GM12878 (cell line): ENCODE data around the gene LILRB4. TPM values are rescaled to one million over a fixed set of nuclear protein-coding genes. Genes with fewer than 3 reads are reported as not detected.

Experiments used
- ATAC-seq: fragments of 200-7000 bp; cut with Tn5 transposase; 3 replicates; pipeline ENCODE4 v1.9.1; 2020; ENCODE audit warnings: mild to moderate bottlenecking, moderate library complexity
- BruUV-seq: library from RNA; stranded (reverse); fragments of 400-500 nt; replicated peaks from 2 replicates; lab custom pipeline; 2021; lab: Mats Ljungman, UMichigan
- CTCF ChIA-PET: fragments of 300-600 bp; sonication (Branson Sonifier 250); formaldehyde crosslinking; extraction: SDS; loops from one replicate; lab custom pipeline; 2021; ENCODE audit warnings: inconsistent platforms; lab: Yijun Ruan, JAX
- POLR2A ChIA-PET: fragments of 350-600 bp; formaldehyde crosslinking; extraction: SDS; loops from one replicate; lab custom pipeline; 2021; ENCODE audit warnings: inconsistent platforms; lab: Charles Lee
- RAD21 ChIA-PET: fragments of 300-600 bp; sonication (Branson Sonifier 250); formaldehyde crosslinking; loops from one replicate; lab custom pipeline; 2023; ENCODE audit warnings: antibody characterized with exemption; ENCODE audit not compliant: unreplicated experiment; lab: Charles Lee
- SMC1A ChIA-PET: fragments of 300-600 bp; sonication (Branson Sonifier 250); formaldehyde crosslinking; loops from one replicate; lab custom pipeline; 2023; ENCODE audit not compliant: unreplicated experiment, uncharacterized antibody; lab: Charles Lee
- DNase-seq: peaks from one replicate; pipeline ENCODE4 v3.0.0-alpha.2; 2011; ENCODE audit warnings: low read depth, low spot score
- FAIRE-seq: peaks from 3 replicates; lab custom pipeline; 2011; peaks lifted over from hg19 to GRCh38; lab: Jason Lieb, UNC
- H2AFZ ChIP-seq: 2 replicates; pipeline ENCODE4 v1.6.0; 2011; ENCODE audit warnings: low read depth, low read length, control low read depth; ENCODE audit not compliant: control insufficient read depth
- H3K27ac ChIP-seq: 2 replicates; pipeline ENCODE4 v1.5.1; 2011; ENCODE audit warnings: control low read depth; ENCODE audit not compliant: control insufficient read depth, insufficient read depth
- H3K27me3 ChIP-seq, 2 experiments: replicated peaks in 1 of 2; 2 replicates each; pipeline versions ENCODE4 v1.6.0 to v1.6.1; 2011; ENCODE audit warnings: low read length in 1 of 2; ENCODE audit not compliant: control insufficient read depth in 2 of 2, insufficient read depth in 2 of 2
- H3K36me3 ChIP-seq, 2 experiments: 2 replicates each; pipeline ENCODE4 v1.5.1; 2011; ENCODE audit warnings: low read length in 1 of 2; ENCODE audit not compliant: control insufficient read depth in 2 of 2, insufficient read depth in 2 of 2
- H3K4me1 ChIP-seq: 2 replicates; pipeline ENCODE4 v1.6.1; 2011; ENCODE audit warnings: mild to moderate bottlenecking, low read length, moderate library complexity, mixed read lengths; ENCODE audit not compliant: control insufficient read depth, insufficient read depth
- H3K4me2 ChIP-seq: 2 replicates; pipeline ENCODE4 v1.6.0; 2011; ENCODE audit warnings: control low read depth; ENCODE audit not compliant: control insufficient read depth, insufficient read depth
- H3K4me3 ChIP-seq: fragments of 200-600 bp; sonication (generic); 2 replicates; pipeline ENCODE4 v1.5.1; 2016
- H3K79me2 ChIP-seq: 2 replicates; pipeline ENCODE4 v1.6.0; 2011; ENCODE audit warnings: low read length; ENCODE audit not compliant: control insufficient read depth, insufficient read depth
- H3K9ac ChIP-seq: 2 replicates; pipeline ENCODE4 v1.8.0; 2011; ENCODE audit warnings: low read length, control low read depth, mixed read lengths; ENCODE audit not compliant: control insufficient read depth, insufficient read depth
- H3K9me3 ChIP-seq: replicated peaks from 3 replicates; pipeline ENCODE4 v1.5.1; 2011; ENCODE audit warnings: mild to moderate bottlenecking, low read length; ENCODE audit not compliant: control insufficient read depth, insufficient read depth
- H4K20me1 ChIP-seq: 2 replicates; pipeline ENCODE4 v1.6.0; 2011; ENCODE audit not compliant: control insufficient read depth, insufficient read depth
- BCL3 ChIP-seq: IDR thresholded peaks from 2 replicates; pipeline ENCODE4 v1.6.1; 2011; ENCODE audit warnings: borderline replicate concordance, low read depth, mild to moderate bottlenecking, moderate library complexity, low read length; ENCODE audit not compliant: insufficient read depth, poor library complexity, severe bottlenecking
- BHLHE40 ChIP-seq, 2 experiments: fragments of 450-650 bp in 1 of 2; IDR thresholded peaks; 2 replicates each; pipeline ENCODE4 v1.6.1; 2011 to 2017; ENCODE audit warnings: low read depth in 2 of 2, borderline replicate concordance in 1 of 2, improper control_type of control experiment in 1 of 2, low read length in 1 of 2, mild to moderate bottlenecking in 1 of 2
- BRCA1 ChIP-seq: IDR thresholded peaks from 2 replicates; pipeline ENCODE4 v1.6.1; 2011; ENCODE audit warnings: low read depth, low read length, improper control_type of control experiment
- EED ChIP-seq: sonication (generic); IDR thresholded peaks from 2 replicates; pipeline ENCODE4 v1.6.1; 2016; ENCODE audit warnings: antibody characterized with exemption, low read depth
- FOXM1 ChIP-seq: IDR thresholded peaks from 2 replicates; pipeline ENCODE4 v1.6.1; 2012; ENCODE audit warnings: low read depth, mild to moderate bottlenecking, inconsistent platforms, low read length, moderate library complexity
- MYC ChIP-seq: IDR thresholded peaks from 2 replicates; pipeline ENCODE4 v1.6.1; 2011; ENCODE audit warnings: mild to moderate bottlenecking, low read length, moderate library complexity, inconsistent platforms; ENCODE audit not compliant: insufficient read depth, insufficient replicate concordance, insufficient read length, severe bottlenecking
- SIN3A ChIP-seq: IDR thresholded peaks from 2 replicates; pipeline ENCODE4 v1.6.1; 2012; ENCODE audit warnings: low read depth, low read length, improper control_type of control experiment
- SIX5 ChIP-seq: IDR thresholded peaks from 2 replicates; pipeline ENCODE4 v1.6.1; 2011; ENCODE audit warnings: mild to moderate bottlenecking, low read depth, low read length, moderate library complexity; ENCODE audit not compliant: severe bottlenecking
- STAT3 ChIP-seq: IDR thresholded peaks from 2 replicates; pipeline ENCODE4 v1.6.1; 2011; ENCODE audit warnings: low read depth, low read length, improper control_type of control experiment
- TBL1XR1 ChIP-seq: IDR thresholded peaks from 2 replicates; pipeline ENCODE4 v1.6.1; 2012; ENCODE audit warnings: low read depth, low read length, improper control_type of control experiment
- ZBTB11 ChIP-seq: fragments of 450-650 bp; formaldehyde crosslinking; IDR thresholded peaks from 2 replicates; pipeline ENCODE4 v1.5.0; 2022; ENCODE audit warnings: mild to moderate bottlenecking, missing genetic modification characterization
- WGBS: methylation state at CpG from one replicate; pipeline ENCODE4 v1.1.6; 2016; ENCODE audit warnings: low lambda C conversion rate; ENCODE audit not compliant: insufficient replicate concordance, insufficient coverage; ENCODE audit errors: missing lambda C conversion rate; 5-methylcytosine and 5-hydroxymethylcytosine counted together
- in situ Hi-C: fragments of 300-500 bp; cut with MboI; formaldehyde crosslinking; loops from 9 replicates; pipeline ENCODE4 v1.14.3; 2018; ENCODE audit warnings: mixed read lengths
- intact Hi-C: fragments of 100-400 bp; cut with micrococcal nuclease; formaldehyde crosslinking; loops from one replicate; pipeline ENCODE4 v1.14.2; 2022; ENCODE audit not compliant: unreplicated experiment
- polyA plus RNA-seq, 11 experiments: library from polyadenylated mRNA; depleted of rRNA in 4 of 11; unstranded in 6 of 11; stranded (reverse) in 5 of 11; fragments of >200 nt; fragmentation: Nextera tagmentation in 4 of 11; fragmentation: Illumina TruSeq in 1 of 11; extraction: Ambion mirVana in 4 of 11; extraction: Trizol in 1 of 11; gene quantifications; 1 replicate in 1 of 11; 2 replicates in 10 of 11; pipeline versions ENCODE4 v1.2.1 to v1.2.3, GENCODE V29; 2011 to 2016; ENCODE audit warnings: inconsistent platforms in 2 of 11, missing spikeins in 2 of 11, low read depth in 1 of 11
- total RNA-seq, 4 experiments: library from RNA; depleted of rRNA in 3 of 4; stranded (reverse); fragments of >200 nt in 3 of 4; fragmentation: Illumina TruSeq in 1 of 4; extraction: Trizol in 1 of 4; gene quantifications; 2 replicates each; pipeline versions ENCODE4 v1.2.1 to v1.2.3, GENCODE V29; 2013 to 2021
- TF ChIP-seq, protein P1 (sequence below): IDR thresholded peaks from 2 replicates; pipeline ENCODE4 v1.6.1; 2011; ENCODE audit warnings: borderline replicate concordance, low read depth, mild to moderate bottlenecking, moderate library complexity, mixed read lengths, low read length; ENCODE audit not compliant: insufficient read depth; ENCODE audit errors: extremely low read length

Gene LILRB4
- total and polyA plus RNA-seq, 10 of the 15 experiments (the other 5 are each of a cell fraction or from before 2014, with no cell fraction given), result 2.0 to 39.8 (median 16.0) TPM

DNA sequence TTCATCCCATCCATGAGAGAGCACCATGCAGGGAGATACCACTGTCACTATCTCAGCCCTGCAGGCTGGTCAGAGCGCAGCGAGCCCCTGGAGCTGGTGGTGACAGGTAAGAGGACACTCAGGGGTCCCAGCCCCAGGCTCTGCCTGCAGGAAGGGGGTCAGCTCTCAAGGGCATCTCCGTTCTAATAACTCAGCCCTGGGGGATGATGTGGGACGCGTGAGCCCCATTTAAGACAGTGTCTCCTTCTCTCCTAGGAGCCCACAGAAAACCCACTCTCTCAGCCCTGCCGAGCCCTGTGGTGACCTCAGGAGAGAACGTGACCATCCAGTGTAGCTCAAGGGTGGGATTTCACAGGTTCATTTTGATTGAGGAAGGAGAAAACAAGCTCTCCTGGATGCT, 46.0 kb downstream of the LILRB4 start:
- peaks cover 9% of the 10 kb centered on the region for H3K4me1 ChIP-seq
- in situ Hi-C loops, result no loop called here
- WGBS, result 65% methylated on average over 7 of the region's 7 CpGs
- no peak overlapping the region for H3K27ac ChIP-seq
- ChIA-PET POLR2A (no interaction called here), RAD21 (no interaction called here), SMC1A (no interaction called here), CTCF (interaction anchor here (0.7 kb wide), 1 partner anchor 55 kb away, joined by 3 read pairs; no protein-coding TSS in a partner anchor)
- FAIRE-seq, result no peak
- no peaks in the 10 kb centered on the region for H3K79me2 ChIP-seq
- H3K27me3 ChIP-seq, result no peaks in the 10 kb centered on the region; a peak in 1 of 4 replicates
- H3K4me2 ChIP-seq, result no peak overlapping the region
- no peak for TF ChIP-seq ZBTB11 (CRISPR knock-in tag)
- TF ChIP-seq FOXM1, result no peak
- TF ChIP-seq, protein P1, sequence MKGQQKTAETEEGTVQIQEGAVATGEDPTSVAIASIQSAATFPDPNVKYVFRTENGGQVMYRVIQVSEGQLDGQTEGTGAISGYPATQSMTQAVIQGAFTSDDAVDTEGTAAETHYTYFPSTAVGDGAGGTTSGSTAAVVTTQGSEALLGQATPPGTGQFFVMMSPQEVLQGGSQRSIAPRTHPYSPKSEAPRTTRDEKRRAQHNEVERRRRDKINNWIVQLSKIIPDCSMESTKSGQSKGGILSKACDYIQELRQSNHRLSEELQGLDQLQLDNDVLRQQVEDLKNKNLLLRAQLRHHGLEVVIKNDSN, result no peak
- no peak for TF ChIP-seq BHLHE40 (IDR thresholded peaks at IDR 0.05; ENCODE audit: borderline replicate concordance in 1 of 2, low read depth in 2 of 2, low read length in 1 of 2)
- no peak for TF ChIP-seq STAT3
- TF ChIP-seq BCL3, result no peak
- TF ChIP-seq EED, result no peak
- TF ChIP-seq SIN3A, result no peak
- TF ChIP-seq BRCA1, result no peak
- no peak for TF ChIP-seq MYC
- no peak for TF ChIP-seq TBL1XR1
- TF ChIP-seq SIX5, result no peak
- ATAC-seq, result no peak
- H3K9ac ChIP-seq, result no peak overlapping the region
- H4K20me1 ChIP-seq, result no peaks in the 10 kb centered on the region
- no peak overlapping the region for H3K4me3 ChIP-seq
- intact Hi-C loops, result no loop called here
- no peaks in the 10 kb centered on the region for H3K9me3 ChIP-seq
- H3K36me3 ChIP-seq, result no peaks in the 10 kb centered on the region
- DNase-seq, result no peak
- H2AFZ ChIP-seq, result no peak overlapping the region
- no TSS peak for BruUV-seq
